Measurements from ENCODE around the gene CPOX. TPM values are rescaled to one million over a fixed set of nuclear protein-coding genes. Genes with fewer than 3 reads are reported as not detected.

Gene CPOX
- total RNA-seq, 2 donors from 2014 or later = 17.1 to 19.8 TPM

- no peak overlapping the region for H3K27ac Mint-ChIP-seq
- no peak for ATAC-seq
- no peak for DNase-seq
- no peaks in the 10 kb centered on the region for H3K27me3 Mint-ChIP-seq
- H3K9me3 ChIP-seq (ENCODE audit: control insufficient read depth, low read length, poor library complexity, severe bottlenecking) = no peaks in the 10 kb centered on the region
- peaks cover 8% of the 10 kb centered on the region for H3K36me3 Mint-ChIP-seq (ENCODE audit: low read depth)
- peaks cover 28% of the 10 kb centered on the region for H3K4me1 Mint-ChIP-seq
- H3K4me3 Mint-ChIP-seq = no peak overlapping the region
Observed at GRCh38 chr3:98587654-98588053, 5.8 kb downstream of the CPOX start.

- H3K4me1 Mint-ChIP-seq = peaks cover 29% of the 10 kb centered on the region
- H3K36me3 Mint-ChIP-seq (ENCODE audit: low read depth) = peaks cover 10% of the 10 kb centered on the region
- peak overlapping the region; percentile 60 for H3K27ac Mint-ChIP-seq
- H3K4me3 Mint-ChIP-seq = no peak overlapping the region
- no peaks in the 10 kb centered on the region for H3K9me3 ChIP-seq (ENCODE audit: control insufficient read depth, low read length, poor library complexity, severe bottlenecking)
- H3K27me3 Mint-ChIP-seq = no peaks in the 10 kb centered on the region
- ATAC-seq = no peak
- no peak for DNase-seq
Observed at GRCh38 chr3:98584547-98584946, 8.9 kb downstream of the CPOX start.

GRCh38 chr3:98583766-98584165 is 9.6 kb downstream of the CPOX start:
- no peaks in the 10 kb centered on the region for H3K27me3 Mint-ChIP-seq
- DNase-seq (no peak), ATAC-seq (no peak)
- no peak overlapping the region for H3K4me3 Mint-ChIP-seq
- peaks cover 7% of the 10 kb centered on the region for H3K36me3 Mint-ChIP-seq (ENCODE audit: low read depth)
- H3K27ac Mint-ChIP-seq = peak overlapping the region; percentile 60
- no peaks in the 10 kb centered on the region for H3K9me3 ChIP-seq (ENCODE audit: control insufficient read depth, low read length, poor library complexity, severe bottlenecking)
- peaks cover 24% of the 10 kb centered on the region for H3K4me1 Mint-ChIP-seq

GRCh38 chr3:98582042-98582441 is 11.4 kb downstream of the CPOX start:
- Mint-ChIP-seq H3K27ac (peak overlapping the region; percentile 84), H3K4me1 (peaks cover 25% of the 10 kb centered on the region), H3K36me3 (ENCODE audit: low read depth) (peaks cover 13% of the 10 kb centered on the region)

GRCh38 chr3:98581474-98581873 is 11.9 kb downstream of the CPOX start:
- H3K36me3 Mint-ChIP-seq (ENCODE audit: low read depth) = peaks cover 17% of the 10 kb centered on the region

More at GRCh38 chr3:98582042-98582441, 11.4 kb downstream of the CPOX start:
- DNase-seq (no peak), ATAC-seq (no peak)
- no peaks in the 10 kb centered on the region for H3K9me3 ChIP-seq (ENCODE audit: control insufficient read depth, low read length, poor library complexity, severe bottlenecking)
- Mint-ChIP-seq H3K27me3 (no peaks in the 10 kb centered on the region), H3K4me3 (no peak overlapping the region)

GRCh38 chr3:98580401-98581386 is 12.7 kb downstream of the CPOX start:
- H3K27me3 Mint-ChIP-seq = no peaks in the 10 kb centered on the region
- peak overlapping the region; percentile 84 for H3K27ac Mint-ChIP-seq
- H3K9me3 ChIP-seq (ENCODE audit: control insufficient read depth, low read length, poor library complexity, severe bottlenecking) = no peaks in the 10 kb centered on the region
- ATAC-seq (no peak), DNase-seq (no peak)
- peaks cover 29% of the 10 kb centered on the region for H3K4me1 Mint-ChIP-seq
- H3K36me3 Mint-ChIP-seq (ENCODE audit: low read depth) = peaks cover 17% of the 10 kb centered on the region
- H3K4me3 Mint-ChIP-seq = no peak overlapping the region

More at GRCh38 chr3:98581474-98581873, 11.9 kb downstream of the CPOX start:
- Mint-ChIP-seq H3K4me1 (peaks cover 29% of the 10 kb centered on the region), H3K27me3 (no peaks in the 10 kb centered on the region), H3K27ac (peak overlapping the region; percentile 84), H3K4me3 (no peak overlapping the region)
- ATAC-seq = no peak
- H3K9me3 ChIP-seq (ENCODE audit: control insufficient read depth, low read length, poor library complexity, severe bottlenecking) = no peaks in the 10 kb centered on the region
- no peak for DNase-seq

GRCh38 chr3:98577178-98577895 is 16.1 kb downstream of the CPOX start:
- Mint-ChIP-seq H3K4me3 (no peak overlapping the region), H3K27ac (peak overlapping the region; percentile 22), H3K27me3 (no peaks in the 10 kb centered on the region), H3K36me3 (ENCODE audit: low read depth) (peaks cover 14% of the 10 kb centered on the region), H3K4me1 (peaks cover 29% of the 10 kb centered on the region)
- DNase-seq (no peak), ATAC-seq (no peak)
- no peaks in the 10 kb centered on the region for H3K9me3 ChIP-seq (ENCODE audit: control insufficient read depth, low read length, poor library complexity, severe bottlenecking)

- no peak for DNase-seq
- H3K27me3 Mint-ChIP-seq = no peaks in the 10 kb centered on the region
- H3K4me3 Mint-ChIP-seq = peak overlapping the region; percentile 60
- peaks cover 12% of the 10 kb centered on the region for H3K36me3 Mint-ChIP-seq (ENCODE audit: low read depth)
- H3K27ac Mint-ChIP-seq = peak overlapping the region; percentile 97
- peak; percentile 46 for ATAC-seq
- H3K4me1 Mint-ChIP-seq = peaks cover 22% of the 10 kb centered on the region
- H3K9me3 ChIP-seq (ENCODE audit: control insufficient read depth, low read length, poor library complexity, severe bottlenecking) = no peaks in the 10 kb centered on the region
Observed at GRCh38 chr3:98574132-98574531, 19.3 kb downstream of the CPOX start.

GRCh38 chr3:98573181-98573728 is 20.2 kb downstream of the CPOX start:
- Mint-ChIP-seq H3K4me3 (peak overlapping the region; percentile 82), H3K27ac (peak overlapping the region; percentile 97), H3K36me3 (ENCODE audit: low read depth) (peaks cover 12% of the 10 kb centered on the region), H3K4me1 (peaks cover 25% of the 10 kb centered on the region), H3K27me3 (no peaks in the 10 kb centered on the region)
- ATAC-seq = peak; percentile 73
- no peak for DNase-seq
- no peaks in the 10 kb centered on the region for H3K9me3 ChIP-seq (ENCODE audit: control insufficient read depth, low read length, poor library complexity, severe bottlenecking)

GRCh38 chr3:98568402-98568801 is 25.0 kb downstream of the CPOX start:
- peak overlapping the region; percentile 100 for H3K27ac Mint-ChIP-seq
- ATAC-seq (no peak), DNase-seq (no peak)
- H3K4me3 Mint-ChIP-seq = no peak overlapping the region
- H3K27me3 Mint-ChIP-seq = no peaks in the 10 kb centered on the region
- no peaks in the 10 kb centered on the region for H3K9me3 ChIP-seq (ENCODE audit: control insufficient read depth, low read length, poor library complexity, severe bottlenecking)
- H3K36me3 Mint-ChIP-seq (ENCODE audit: low read depth) = peaks cover 1% of the 10 kb centered on the region
- H3K4me1 Mint-ChIP-seq = peaks cover 42% of the 10 kb centered on the region

GRCh38 chr3:98567666-98568270 is 25.6 kb downstream of the CPOX start:
- H3K9me3 ChIP-seq (ENCODE audit: control insufficient read depth, low read length, poor library complexity, severe bottlenecking) = no peaks in the 10 kb centered on the region
- ATAC-seq (no peak), DNase-seq (no peak)
- no peaks in the 10 kb centered on the region for H3K27me3 Mint-ChIP-seq
- peak overlapping the region; percentile 100 for H3K27ac Mint-ChIP-seq
- H3K4me1 Mint-ChIP-seq = peaks cover 40% of the 10 kb centered on the region
- peak overlapping the region; percentile 33 for H3K4me3 Mint-ChIP-seq
- H3K36me3 Mint-ChIP-seq (ENCODE audit: low read depth) = no peaks in the 10 kb centered on the region

- no peaks in the 10 kb centered on the region for H3K9me3 ChIP-seq (ENCODE audit: control insufficient read depth, low read length, poor library complexity, severe bottlenecking)
Observed at GRCh38 chr3:98565843-98566242, 27.6 kb downstream of the CPOX start.

GRCh38 chr3:98565237-98565643 is 28.2 kb downstream of the CPOX start:
- H3K27ac Mint-ChIP-seq = peak overlapping the region; percentile 100

More at GRCh38 chr3:98565843-98566242, 27.6 kb downstream of the CPOX start:
- H3K27me3 Mint-ChIP-seq = no peaks in the 10 kb centered on the region
- H3K4me1 Mint-ChIP-seq = peaks cover 45% of the 10 kb centered on the region
- DNase-seq (no peak), ATAC-seq (no peak)
- H3K36me3 Mint-ChIP-seq (ENCODE audit: low read depth) = no peaks in the 10 kb centered on the region
- peak overlapping the region; percentile 61 for H3K4me3 Mint-ChIP-seq
- peak overlapping the region; percentile 100 for H3K27ac Mint-ChIP-seq

More at GRCh38 chr3:98565237-98565643, 28.2 kb downstream of the CPOX start:
- H3K27me3 Mint-ChIP-seq = no peaks in the 10 kb centered on the region
- ATAC-seq (no peak), DNase-seq (no peak)
- peaks cover 47% of the 10 kb centered on the region for H3K4me1 Mint-ChIP-seq
- H3K9me3 ChIP-seq (ENCODE audit: control insufficient read depth, low read length, poor library complexity, severe bottlenecking) = no peaks in the 10 kb centered on the region
- peak overlapping the region; percentile 67 for H3K4me3 Mint-ChIP-seq
- no peaks in the 10 kb centered on the region for H3K36me3 Mint-ChIP-seq (ENCODE audit: low read depth)
